ENCODE measurements around the gene HYAL3.

The HYAL3 gene

GRCh38 chr3:50298836-50299637, at the start of gene HYAL3, which contains the start of gene NAA80:
Gene HYAL3, minus strand, starts transcription at chr3:50299405. Its CDS starts 3,803 bp downstream, at chr3:50295602.
Gene NAA80, minus strand, starts transcription at chr3:50299405. Its CDS starts 1,942 bp downstream, at chr3:50297463.
- peak; percentile 76 to 100 (median 100) for DNase-seq

GRCh38 chr3:50347187-50347813, 48.1 kb upstream of the HYAL3 start:
- DNase-seq, result peak in 38 of 56 donors; percentile 13 to 78 (median 36)

- DNase-seq, result peak in 34 of 56 donors; percentile 5 to 74 (median 33)
These were observed 46.5 kb upstream of the HYAL3 start, which contains the start of gene ZMYND10 for GRCh38 chr3:50345586-50346234. Gene ZMYND10, minus strand, starts transcription at chr3:50345732. Its CDS starts 153 bp downstream, at chr3:50345579.

- DNase-seq, result no peak
These were observed 45.8 kb upstream of the HYAL3 start for GRCh38 chr3:50345008-50345407.

GRCh38 chr3:50342813-50343633, 43.8 kb upstream of the HYAL3 start:
- DNase-seq, result no peak

- no peak for DNase-seq
These were observed 42.9 kb upstream of the HYAL3 start for GRCh38 chr3:50341996-50342650.

GRCh38 chr3:50341537-50341936, 42.3 kb upstream of the HYAL3 start:
- DNase-seq, result no peak

GRCh38 chr3:50340448-50341329, 41.5 kb upstream of the HYAL3 start, which contains the start of gene RASSF1:
Gene RASSF1, minus strand, starts transcription at chr3:50340836. Its CDS starts 31 bp downstream, at chr3:50340805.
- DNase-seq, result peak in 2 of 56 donors; percentile 17 to 21

- DNase-seq, result no peak
These were observed 40.9 kb upstream of the HYAL3 start for GRCh38 chr3:50340147-50340447.

- DNase-seq, result no peak
These were observed 40.4 kb upstream of the HYAL3 start for GRCh38 chr3:50339485-50340146.

- no peak for DNase-seq
These were observed 39.8 kb upstream of the HYAL3 start for GRCh38 chr3:50338965-50339364.

- DNase-seq, result peak; percentile 85 to 99 (median 96)
These were observed 38.1 kb upstream of the HYAL3 start for GRCh38 chr3:50337175-50337861.

- peak in 1 of 56 donors; percentile 57 for DNase-seq
These were observed 37.4 kb upstream of the HYAL3 start for GRCh38 chr3:50336452-50337174.

- no peak for DNase-seq
These were observed 35.3 kb upstream of the HYAL3 start for GRCh38 chr3:50334339-50335075.

- DNase-seq, result no peak
These were observed 34.6 kb upstream of the HYAL3 start for GRCh38 chr3:50333744-50334328.

GRCh38 chr3:50331364-50331907, 32.2 kb upstream of the HYAL3 start:
- no peak for DNase-seq
